ENCODE results near the gene NETO1.

Gene NETO1

DNA sequence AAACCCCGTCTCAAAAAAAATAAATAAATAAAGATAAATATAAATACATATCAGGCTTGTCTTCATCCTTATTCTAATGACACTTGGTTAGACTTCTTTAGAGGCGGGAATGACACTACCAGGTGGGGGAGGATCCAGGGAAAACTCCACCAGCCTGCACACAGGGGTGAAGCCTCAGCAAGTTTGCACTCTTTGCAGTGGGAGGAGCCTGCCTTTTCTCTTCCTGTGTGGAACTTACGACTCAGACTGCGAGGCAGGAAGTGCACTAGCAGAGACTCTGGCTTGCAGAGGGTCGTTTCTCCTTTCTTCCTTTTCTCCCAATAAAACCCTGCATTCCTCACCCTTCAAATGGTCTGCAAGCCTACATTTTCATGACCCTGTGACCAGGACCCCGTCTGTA is 170.1 kb downstream of the NETO1 start:
- TF ChIP-seq, protein P1, sequence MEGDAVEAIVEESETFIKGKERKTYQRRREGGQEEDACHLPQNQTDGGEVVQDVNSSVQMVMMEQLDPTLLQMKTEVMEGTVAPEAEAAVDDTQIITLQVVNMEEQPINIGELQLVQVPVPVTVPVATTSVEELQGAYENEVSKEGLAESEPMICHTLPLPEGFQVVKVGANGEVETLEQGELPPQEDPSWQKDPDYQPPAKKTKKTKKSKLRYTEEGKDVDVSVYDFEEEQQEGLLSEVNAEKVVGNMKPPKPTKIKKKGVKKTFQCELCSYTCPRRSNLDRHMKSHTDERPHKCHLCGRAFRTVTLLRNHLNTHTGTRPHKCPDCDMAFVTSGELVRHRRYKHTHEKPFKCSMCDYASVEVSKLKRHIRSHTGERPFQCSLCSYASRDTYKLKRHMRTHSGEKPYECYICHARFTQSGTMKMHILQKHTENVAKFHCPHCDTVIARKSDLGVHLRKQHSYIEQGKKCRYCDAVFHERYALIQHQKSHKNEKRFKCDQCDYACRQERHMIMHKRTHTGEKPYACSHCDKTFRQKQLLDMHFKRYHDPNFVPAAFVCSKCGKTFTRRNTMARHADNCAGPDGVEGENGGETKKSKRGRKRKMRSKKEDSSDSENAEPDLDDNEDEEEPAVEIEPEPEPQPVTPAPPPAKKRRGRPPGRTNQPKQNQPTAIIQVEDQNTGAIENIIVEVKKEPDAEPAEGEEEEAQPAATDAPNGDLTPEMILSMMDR (IDR thresholded peaks at IDR 0.05; ENCODE audit: extremely low read depth, insufficient read depth, missing control alignments): no peak
- in situ Hi-C loops (cut with MboI; ENCODE audit: low pct_unique_long_range_greater_than_20kb, low sequenced_read_pairs, unreplicated experiment): no loop called here
- no peak for DNase-seq (ENCODE audit: low spot score)

DNA sequence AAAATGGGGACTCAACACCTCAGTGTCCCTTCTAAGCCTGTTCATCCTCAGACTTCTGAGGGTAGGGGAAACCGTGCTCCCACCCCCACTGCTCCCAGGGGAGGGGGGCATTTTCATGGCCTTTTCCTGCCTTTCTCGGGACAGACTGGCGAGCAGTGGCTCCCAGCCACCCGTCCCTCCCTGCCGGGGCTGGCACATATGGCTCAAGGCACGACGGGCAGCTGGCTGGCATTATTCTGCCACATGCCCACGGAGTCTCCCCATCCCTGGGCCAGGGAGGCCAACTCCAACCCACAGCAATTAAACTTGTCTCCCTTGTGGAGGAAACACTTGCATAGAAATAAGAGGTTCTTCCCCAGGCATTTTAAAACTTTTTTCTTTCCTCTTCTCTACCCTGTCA is 175.2 kb downstream of the NETO1 start:
- TF ChIP-seq, protein P1 (IDR thresholded peaks at IDR 0.05; ENCODE audit: extremely low read depth, insufficient read depth, missing control alignments): no peak
- in situ Hi-C loops (cut with MboI; ENCODE audit: low pct_unique_long_range_greater_than_20kb, low sequenced_read_pairs, unreplicated experiment): no loop called here
- DNase-seq (ENCODE audit: low spot score): no peak

All from GM13977 (cell line).